ENCODE measurements around the gene KANSL1L.

The KANSL1L gene

GRCh38 chr2:209985874-209986273 is 185.3 kb downstream of the KANSL1L start:
- no peaks in the 10 kb centered on the region for H4K20me1 ChIP-seq (ENCODE audit: insufficient read depth, low read length)
- TF ChIP-seq EZH2phosphoT487 (IDR thresholded peaks at IDR 0.05; ENCODE audit: low read depth) (no peak), CTCF (IDR thresholded peaks at IDR 0.05; ENCODE audit: low read depth, low read length) (no peak)

GRCh38 chr2:209984291-209984690 is 186.9 kb downstream of the KANSL1L start:
- Histone ChIP-seq H3K36me3 (replicated peaks; ENCODE audit: low read depth, low read length) (no peaks in the 10 kb centered on the region), H2AFZ (ENCODE audit: low read depth, low read length) (no peak overlapping the region)

More at GRCh38 chr2:209985874-209986273, 185.3 kb downstream of the KANSL1L start:
- Histone ChIP-seq H3K9ac (ENCODE audit: low read length) (no peak overlapping the region), H3K36me3 (replicated peaks; ENCODE audit: low read depth, low read length) (no peaks in the 10 kb centered on the region), H3K79me2 (ENCODE audit: low read length) (no peaks in the 10 kb centered on the region), H3K27me3 (ENCODE audit: low read depth, low read length) (no peaks in the 10 kb centered on the region), H3K9me3 (ENCODE audit: insufficient read depth, low read length) (no peaks in the 10 kb centered on the region), H3K27ac (ENCODE audit: low read length) (no peak overlapping the region), H3K4me3 (ENCODE audit: low read length) (no peak overlapping the region), H3K4me1 (ENCODE audit: low read length) (peaks cover 4% of the 10 kb centered on the region; the same call in 1 of the 2 replicates), H3K4me2 (ENCODE audit: low read length) (no peak overlapping the region), H2AFZ (ENCODE audit: low read depth, low read length) (0 out of 2 replicates have a peak overlapping the region, but pooled peaks have one; percentile 56)

GRCh38 chr2:209977386-209978239 is 193.6 kb downstream of the KANSL1L start:
- Histone ChIP-seq H3K4me2 (ENCODE audit: low read length) (peak overlapping the region; percentile 64), H3K4me3 (ENCODE audit: low read length) (peak overlapping the region; percentile 54; the same call in 1 of the 2 replicates), H3K9me3 (ENCODE audit: insufficient read depth, low read length) (no peaks in the 10 kb centered on the region), H3K27me3 (ENCODE audit: low read depth, low read length) (no peaks in the 10 kb centered on the region), H4K20me1 (ENCODE audit: insufficient read depth, low read length) (no peaks in the 10 kb centered on the region), H3K9ac (ENCODE audit: low read length) (no peak overlapping the region), H2AFZ (ENCODE audit: low read depth, low read length) (no peak overlapping the region), H3K4me1 (ENCODE audit: low read length) (peaks cover 10% of the 10 kb centered on the region; the same call in 1 of the 2 replicates), H3K27ac (ENCODE audit: low read length) (no peak overlapping the region), H3K79me2 (ENCODE audit: low read length) (no peaks in the 10 kb centered on the region), H3K36me3 (replicated peaks; ENCODE audit: low read depth, low read length) (no peaks in the 10 kb centered on the region)
- TF ChIP-seq CTCF (IDR thresholded peaks at IDR 0.05; ENCODE audit: low read depth, low read length) (peak; percentile 65), EZH2phosphoT487 (IDR thresholded peaks at IDR 0.05; ENCODE audit: low read depth) (no peak)

More at GRCh38 chr2:209984291-209984690, 186.9 kb downstream of the KANSL1L start:
- no peaks in the 10 kb centered on the region for H3K9me3 ChIP-seq (ENCODE audit: insufficient read depth, low read length)
- H3K4me1 ChIP-seq (ENCODE audit: low read length): no peaks in the 10 kb centered on the region
- no peaks in the 10 kb centered on the region for H3K27me3 ChIP-seq (ENCODE audit: low read depth, low read length)
- H3K4me2 ChIP-seq (ENCODE audit: low read length): no peak overlapping the region
- no peak overlapping the region for H3K9ac ChIP-seq (ENCODE audit: low read length)
- no peaks in the 10 kb centered on the region for H3K79me2 ChIP-seq (ENCODE audit: low read length)
- no peak overlapping the region for H3K27ac ChIP-seq (ENCODE audit: low read length)
- TF ChIP-seq EZH2phosphoT487 (IDR thresholded peaks at IDR 0.05; ENCODE audit: low read depth) (no peak), CTCF (IDR thresholded peaks at IDR 0.05; ENCODE audit: low read depth, low read length) (no peak)
- H3K4me3 ChIP-seq (ENCODE audit: low read length): no peak overlapping the region
- no peaks in the 10 kb centered on the region for H4K20me1 ChIP-seq (ENCODE audit: insufficient read depth, low read length)

- Histone ChIP-seq H3K27me3 (ENCODE audit: low read depth, low read length) (0 out of 2 replicates have a peak, but pooled peaks cover 3% of the 10 kb centered on the region), H2AFZ (ENCODE audit: low read depth, low read length) (peak overlapping the region; percentile 65; the same call in 1 of the 2 replicates), H3K36me3 (replicated peaks; ENCODE audit: low read depth, low read length) (no peaks in the 10 kb centered on the region), H3K4me3 (ENCODE audit: low read length) (peak overlapping the region; percentile 54), H3K9me3 (ENCODE audit: insufficient read depth, low read length) (no peaks in the 10 kb centered on the region), H4K20me1 (ENCODE audit: insufficient read depth, low read length) (no peaks in the 10 kb centered on the region), H3K9ac (ENCODE audit: low read length) (peak overlapping the region; percentile 25; the same call in 1 of the 2 replicates), H3K4me1 (ENCODE audit: low read length) (peaks cover 10% of the 10 kb centered on the region; the same call in 1 of the 2 replicates), H3K27ac (ENCODE audit: low read length) (no peak overlapping the region), H3K4me2 (ENCODE audit: low read length) (peak overlapping the region; percentile 64), H3K79me2 (ENCODE audit: low read length) (no peaks in the 10 kb centered on the region)
- no peak for TF ChIP-seq EZH2phosphoT487 (IDR thresholded peaks at IDR 0.05; ENCODE audit: low read depth)
- no peak for TF ChIP-seq CTCF (IDR thresholded peaks at IDR 0.05; ENCODE audit: low read depth, low read length)
Observed at GRCh38 chr2:209976698-209977385, 194.4 kb downstream of the KANSL1L start.
